Lower leg skin (tissue), 3 donors: ENCODE measurements around the gene RNF186.

Source experiments
- CTCF ChIP-seq, 3 donors: fragments of 450-650 bp; IDR thresholded peaks; one replicate each; pipeline ENCODE4 v1.5.1; 2016; ENCODE audit warnings: antibody characterized with exemption in 3 of 3, mild to moderate bottlenecking in 3 of 3, moderate library complexity in 2 of 3
- POLR2A ChIP-seq, 2 donors: fragments of 450-650 bp; IDR thresholded peaks; one replicate each; pipeline ENCODE4 v1.6.1; 2016 to 2017; ENCODE audit warnings: antibody characterized with exemption in 2 of 2, mild to moderate bottlenecking in 1 of 2, moderate library complexity in 1 of 2

- no peak for TF ChIP-seq POLR2A (IDR thresholded peaks at IDR 0.05)
- no peak for TF ChIP-seq CTCF (IDR thresholded peaks at IDR 0.05)
Observed at GRCh38 chr1:19776287-19776686, 38.8 kb downstream of the RNF186 start.
